GM10266 (cell line): ENCODE measurements around the gene AGTRAP.
A peak's percentile ranks its signal among the peaks of the same experiment; 100 is the strongest.

ENCODE experiments used
- DNase-seq: peaks from one replicate; pipeline ENCODE4 v3.0.0; 2012; ENCODE audit errors: extremely low spot score
- CTCF ChIP-seq: IDR thresholded peaks from 2 replicates; pipeline ENCODE4 v1.5.1; 2012; ENCODE audit warnings: mild to moderate bottlenecking, low read depth; ENCODE audit not compliant: control insufficient read depth, insufficient read depth; ENCODE audit errors: missing control alignments

AGTRAP gene

GRCh38 chr1:11784993-11785769 lies 49.2 kb downstream of the AGTRAP start:
- peak; percentile 87 for TF ChIP-seq CTCF
- peak; percentile 82 for DNase-seq

- no peak for TF ChIP-seq CTCF
- DNase-seq: no peak
These were observed 50.2 kb downstream of the AGTRAP start for GRCh38 chr1:11786168-11786567.

GRCh38 chr1:11787251-11787803 lies 51.4 kb downstream of the AGTRAP start:
- DNase-seq: no peak
- no peak for TF ChIP-seq CTCF

- DNase-seq: no peak
- no peak for TF ChIP-seq CTCF
These were observed 52.0 kb downstream of the AGTRAP start for GRCh38 chr1:11787804-11788436.

GRCh38 chr1:11788549-11789053 lies 52.7 kb downstream of the AGTRAP start:
- TF ChIP-seq CTCF: no peak
- DNase-seq: no peak

GRCh38 chr1:11789126-11790067 lies 53.5 kb downstream of the AGTRAP start:
- no peak for TF ChIP-seq CTCF

More at GRCh38 chr1:11789126-11790067, 53.5 kb downstream of the AGTRAP start:
- DNase-seq: no peak
